Measurements from ENCODE around the gene NHSL1.

The NHSL1 gene

GRCh38 chr6:138538390-138539031 lies 39.2 kb upstream of the NHSL1 start:
- Histone ChIP-seq H2AFZ (ENCODE audit: low read length) (no peak overlapping the region), H3K36me3 (replicated peaks in 1 of 2; ENCODE audit: control insufficient read depth in 2 of 2, insufficient read depth in 2 of 2, low read length in 2 of 2) (peaks cover 0 to 51% of the 10 kb centered on the region in 2 donors), H3K4ac (ENCODE audit: low read length) (no peak overlapping the region), H3K4me3 (ENCODE audit: low read length in 2 of 2) (no peak overlapping the region), H3K4me2 (ENCODE audit: insufficient read depth, low read length, poor library complexity, severe bottlenecking) (no peak overlapping the region), H2BK120ac (ENCODE audit: low read depth, low read length) (no peak overlapping the region), H2BK5ac (ENCODE audit: low read length) (no peak overlapping the region), H3K18ac (ENCODE audit: low read length) (no peak overlapping the region), H2BK15ac (ENCODE audit: low read length) (no peak overlapping the region), H2BK12ac (ENCODE audit: low read length) (no peak overlapping the region), H3K14ac (ENCODE audit: low read length) (no peak overlapping the region), H3K27ac (replicated peaks; ENCODE audit: low read length) (no peak overlapping the region), H3K9ac (ENCODE audit: low read depth, low read length, poor library complexity) (no peak overlapping the region), H3K9me3 (replicated peaks in 1 of 2; ENCODE audit: control insufficient read depth in 2 of 2, insufficient read depth in 1 of 2, low read depth in 1 of 2, low read length in 2 of 2) (peaks cover 0 to 25% of the 10 kb centered on the region in 2 donors), H2AK5ac (ENCODE audit: low read depth, low read length) (no peak overlapping the region), H3K79me1 (ENCODE audit: low read depth, low read length) (no peaks in the 10 kb centered on the region), H4K91ac (ENCODE audit: low read depth, low read length, poor library complexity) (no peak overlapping the region), H3K23ac (ENCODE audit: low read depth, low read length, poor library complexity) (no peak overlapping the region), H3K4me1 (ENCODE audit: control insufficient read depth in 2 of 2, insufficient read depth in 1 of 2, low read depth in 1 of 2, low read length in 2 of 2) (peaks cover 6 to 13% of the 10 kb centered on the region in 2 donors), H3K27me3 (ENCODE audit: control insufficient read depth in 3 of 3, insufficient read depth in 3 of 3, low read depth in 1 of 3, low read length in 3 of 3) (no peaks in the 10 kb centered on the region), H4K8ac (ENCODE audit: low read depth, low read length) (no peak overlapping the region)
- DNase-seq (ENCODE audit: low spot score): no peak
- WGBS, 2 donors (ENCODE audit: extremely low coverage in 2 of 2, insufficient read length in 2 of 2, insufficient replicate concordance in 1 of 2): no CpG with 5 or more reads among the region's 7 CpGs

DNA sequence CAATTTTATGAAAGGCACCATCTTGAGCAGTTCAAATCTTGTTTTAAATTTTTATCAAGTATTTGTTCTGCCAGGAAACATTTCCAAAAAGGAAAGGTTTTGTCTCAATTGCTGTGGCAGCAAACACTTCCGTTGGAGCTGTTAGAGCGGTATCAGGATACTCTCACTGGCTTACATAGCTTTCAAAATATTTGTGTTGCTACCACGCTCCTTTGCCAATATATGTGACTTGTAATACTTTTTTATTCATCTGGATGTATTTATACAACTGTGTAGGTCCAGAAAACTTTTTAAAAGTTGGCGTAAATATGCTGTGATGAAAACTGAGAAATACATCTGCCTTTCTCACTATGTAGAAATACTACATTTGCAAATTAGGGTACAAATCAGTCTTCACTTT lies 37.8 kb upstream of the NHSL1 start:
- Histone ChIP-seq H3K4me2 (ENCODE audit: insufficient read depth, low read length, poor library complexity, severe bottlenecking) (no peak overlapping the region), H3K27me3 (ENCODE audit: control insufficient read depth in 3 of 3, insufficient read depth in 3 of 3, low read depth in 1 of 3, low read length in 3 of 3) (no peaks in the 10 kb centered on the region), H3K27ac (replicated peaks; ENCODE audit: low read length) (no peak overlapping the region), H3K9ac (ENCODE audit: low read depth, low read length, poor library complexity) (no peak overlapping the region), H2AK5ac (ENCODE audit: low read depth, low read length) (no peak overlapping the region), H2BK15ac (ENCODE audit: low read length) (no peak overlapping the region), H3K4me3 (ENCODE audit: low read length in 2 of 2) (no peak overlapping the region), H3K9me3 (replicated peaks in 1 of 2; ENCODE audit: control insufficient read depth in 2 of 2, insufficient read depth in 1 of 2, low read depth in 1 of 2, low read length in 2 of 2) (peaks cover 0 to 27% of the 10 kb centered on the region in 2 donors), H3K36me3 (replicated peaks in 1 of 2; ENCODE audit: control insufficient read depth in 2 of 2, insufficient read depth in 2 of 2, low read length in 2 of 2) (peaks cover 0 to 57% of the 10 kb centered on the region in 2 donors), H3K23ac (ENCODE audit: low read depth, low read length, poor library complexity) (no peak overlapping the region), H3K79me1 (ENCODE audit: low read depth, low read length) (no peaks in the 10 kb centered on the region), H2BK5ac (ENCODE audit: low read length) (no peak overlapping the region), H3K14ac (ENCODE audit: low read length) (no peak overlapping the region), H3K18ac (ENCODE audit: low read length) (no peak overlapping the region), H2BK12ac (ENCODE audit: low read length) (no peak overlapping the region), H4K8ac (ENCODE audit: low read depth, low read length) (no peak overlapping the region), H3K4ac (ENCODE audit: low read length) (no peak overlapping the region), H4K91ac (ENCODE audit: low read depth, low read length, poor library complexity) (no peak overlapping the region), H3K4me1 (ENCODE audit: control insufficient read depth in 2 of 2, insufficient read depth in 1 of 2, low read depth in 1 of 2, low read length in 2 of 2) (peaks cover 6 to 11% of the 10 kb centered on the region in 2 donors), H2AFZ (ENCODE audit: low read length) (no peak overlapping the region), H2BK120ac (ENCODE audit: low read depth, low read length) (no peak overlapping the region)
- no CpG with 5 or more reads among the region's 4 CpGs for WGBS, 2 donors (ENCODE audit: extremely low coverage in 2 of 2, insufficient read length in 2 of 2, insufficient replicate concordance in 1 of 2)
- no peak for DNase-seq (ENCODE audit: low spot score)

GRCh38 chr6:138535728-138536455 lies 36.6 kb upstream of the NHSL1 start:
- Histone ChIP-seq H2BK15ac (ENCODE audit: low read length) (no peak overlapping the region), H2BK120ac (ENCODE audit: low read depth, low read length) (no peak overlapping the region), H3K4me1 (ENCODE audit: control insufficient read depth in 2 of 2, insufficient read depth in 1 of 2, low read depth in 1 of 2, low read length in 2 of 2) (peaks cover 4 to 11% of the 10 kb centered on the region in 2 donors), H3K18ac (ENCODE audit: low read length) (no peak overlapping the region), H3K27me3 (ENCODE audit: control insufficient read depth in 3 of 3, insufficient read depth in 3 of 3, low read depth in 1 of 3, low read length in 3 of 3) (no peaks in the 10 kb centered on the region), H3K9ac (ENCODE audit: low read depth, low read length, poor library complexity) (no peak overlapping the region), H3K79me1 (ENCODE audit: low read depth, low read length) (no peaks in the 10 kb centered on the region), H3K4me3 (ENCODE audit: low read length in 2 of 2) (no peak overlapping the region), H3K14ac (ENCODE audit: low read length) (no peak overlapping the region), H4K91ac (ENCODE audit: low read depth, low read length, poor library complexity) (no peak overlapping the region), H3K9me3 (replicated peaks in 1 of 2; ENCODE audit: control insufficient read depth in 2 of 2, insufficient read depth in 1 of 2, low read depth in 1 of 2, low read length in 2 of 2) (peaks cover 0 to 21% of the 10 kb centered on the region in 2 donors), H2BK5ac (ENCODE audit: low read length) (no peak overlapping the region), H3K4me2 (ENCODE audit: insufficient read depth, low read length, poor library complexity, severe bottlenecking) (no peak overlapping the region), H2AFZ (ENCODE audit: low read length) (no peak overlapping the region), H3K23ac (ENCODE audit: low read depth, low read length, poor library complexity) (no peak overlapping the region), H4K8ac (ENCODE audit: low read depth, low read length) (no peak overlapping the region), H3K4ac (ENCODE audit: low read length) (no peak overlapping the region), H2AK5ac (ENCODE audit: low read depth, low read length) (no peak overlapping the region), H2BK12ac (ENCODE audit: low read length) (no peak overlapping the region), H3K27ac (replicated peaks; ENCODE audit: low read length) (no peak overlapping the region), H3K36me3 (replicated peaks in 1 of 2; ENCODE audit: control insufficient read depth in 2 of 2, insufficient read depth in 2 of 2, low read length in 2 of 2) (peaks cover 0 to 55% of the 10 kb centered on the region in 2 donors)
- WGBS, 2 donors (ENCODE audit: extremely low coverage in 2 of 2, insufficient read length in 2 of 2, insufficient replicate concordance in 1 of 2): no CpG with 5 or more reads among the region's 6 CpGs
- DNase-seq (ENCODE audit: low spot score): no peak

DNA sequence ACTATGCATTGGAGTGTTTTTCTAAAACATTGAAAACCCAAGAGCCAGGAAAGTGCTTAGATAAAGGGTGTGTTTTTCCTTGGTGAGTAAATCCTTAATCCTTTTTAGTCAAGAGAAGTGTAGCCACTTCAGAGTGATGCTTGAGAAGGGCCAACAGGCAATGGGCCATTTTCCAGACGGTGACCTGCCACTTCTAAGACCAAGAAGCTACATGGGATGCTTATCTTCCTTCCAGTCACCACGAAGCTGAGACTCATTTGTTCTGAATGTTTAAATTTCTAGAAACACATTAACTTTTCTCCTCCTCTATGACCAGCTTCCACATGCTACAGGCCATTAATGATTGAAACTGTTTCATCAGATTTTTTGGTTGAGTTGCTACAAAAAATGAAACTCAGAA lies 34.4 kb upstream of the NHSL1 start:
- H3K4me2 ChIP-seq (ENCODE audit: insufficient read depth, low read length, poor library complexity, severe bottlenecking): no peak overlapping the region

More for the DNA sequence above, 34.4 kb upstream of the NHSL1 start:
- DNase-seq (ENCODE audit: low spot score): no peak
- no CpG with 5 or more reads among the region's 2 CpGs for WGBS, 2 donors (ENCODE audit: extremely low coverage in 2 of 2, insufficient read length in 2 of 2, insufficient replicate concordance in 1 of 2)
- H3K4me3 ChIP-seq (ENCODE audit: low read length in 2 of 2): no peak overlapping the region
- no peak overlapping the region for H2BK15ac ChIP-seq (ENCODE audit: low read length)
- peaks cover 9 to 14% of the 10 kb centered on the region in 2 donors for H3K4me1 ChIP-seq (ENCODE audit: control insufficient read depth in 2 of 2, insufficient read depth in 1 of 2, low read depth in 1 of 2, low read length in 2 of 2)
- H3K27me3 ChIP-seq (ENCODE audit: control insufficient read depth in 3 of 3, insufficient read depth in 3 of 3, low read depth in 1 of 3, low read length in 3 of 3): no peaks in the 10 kb centered on the region
- H3K9ac ChIP-seq (ENCODE audit: low read depth, low read length, poor library complexity): no peak overlapping the region
- H3K27ac ChIP-seq (replicated peaks; ENCODE audit: low read length): no peak overlapping the region
- H2BK12ac ChIP-seq (ENCODE audit: low read length): no peak overlapping the region
- no peak overlapping the region for H4K8ac ChIP-seq (ENCODE audit: low read depth, low read length)
- H2BK120ac ChIP-seq (ENCODE audit: low read depth, low read length): no peak overlapping the region
- H4K91ac ChIP-seq (ENCODE audit: low read depth, low read length, poor library complexity): no peak overlapping the region
- no peak overlapping the region for H3K18ac ChIP-seq (ENCODE audit: low read length)
- H3K4ac ChIP-seq (ENCODE audit: low read length): no peak overlapping the region
- H3K14ac ChIP-seq (ENCODE audit: low read length): no peak overlapping the region
- H2BK5ac ChIP-seq (ENCODE audit: low read length): no peak overlapping the region
- H3K79me1 ChIP-seq (ENCODE audit: low read depth, low read length): no peaks in the 10 kb centered on the region
- H3K23ac ChIP-seq (ENCODE audit: low read depth, low read length, poor library complexity): no peak overlapping the region
- peaks cover 0 to 52% of the 10 kb centered on the region in 2 donors for H3K36me3 ChIP-seq (replicated peaks in 1 of 2; ENCODE audit: control insufficient read depth in 2 of 2, insufficient read depth in 2 of 2, low read length in 2 of 2)
- no peak overlapping the region for H2AFZ ChIP-seq (ENCODE audit: low read length)
- no peak overlapping the region for H2AK5ac ChIP-seq (ENCODE audit: low read depth, low read length)
- H3K9me3 ChIP-seq (replicated peaks in 1 of 2; ENCODE audit: control insufficient read depth in 2 of 2, insufficient read depth in 1 of 2, low read depth in 1 of 2, low read length in 2 of 2): peaks cover 2 to 16% of the 10 kb centered on the region in 2 donors
